Neuronal stem cell (in vitro differentiated cells): ENCODE data around the gene PM20D1.

Source experiments
- DNase-seq: peaks from one replicate; pipeline ENCODE4 v3.0.0-alpha.2; 2013; ENCODE audit warnings: low spot score
- H2AFZ ChIP-seq: one replicate; pipeline ENCODE4 v1.6.1; 2013; ENCODE audit warnings: mild to moderate bottlenecking, low read length, inconsistent platforms
- H2AK5ac ChIP-seq: 2 replicates; pipeline ENCODE4 v1.6.1; 2013; ENCODE audit warnings: low read depth, mild to moderate bottlenecking, inconsistent platforms, low read length, moderate library complexity, mixed read lengths
- H2BK120ac ChIP-seq: 2 replicates; pipeline ENCODE4 v1.6.1; 2013; ENCODE audit warnings: low read depth, mild to moderate bottlenecking, inconsistent platforms, low read length, moderate library complexity, mixed read lengths
- H2BK12ac ChIP-seq: one replicate; pipeline ENCODE4 v1.6.1; 2013; ENCODE audit warnings: low read length, inconsistent platforms
- H2BK15ac ChIP-seq: 2 replicates; pipeline ENCODE4 v1.6.1; 2013; ENCODE audit warnings: mild to moderate bottlenecking, low read length, inconsistent platforms, mixed read lengths
- H2BK5ac ChIP-seq: one replicate; pipeline ENCODE4 v1.6.1; 2013; ENCODE audit warnings: inconsistent platforms, mild to moderate bottlenecking, low read length, moderate library complexity
- H3K14ac ChIP-seq: one replicate; pipeline ENCODE4 v1.6.1; 2013; ENCODE audit warnings: low read length, inconsistent platforms
- H3K18ac ChIP-seq: 2 replicates; pipeline ENCODE4 v1.6.1; 2013; ENCODE audit warnings: low read length, inconsistent platforms
- H3K23ac ChIP-seq: 2 replicates; pipeline ENCODE4 v1.6.1; 2013; ENCODE audit warnings: low read depth, mild to moderate bottlenecking, mixed read lengths, low read length, inconsistent platforms; ENCODE audit not compliant: poor library complexity
- H3K27ac ChIP-seq: replicated peaks from 3 replicates; pipeline ENCODE4 v1.5.1; 2013; ENCODE audit warnings: low read length, inconsistent platforms
- H3K27me3 ChIP-seq, 3 experiments: 2 replicates each; pipeline ENCODE4 v1.6.1; 2013; ENCODE audit warnings: low read length in 3 of 3, mild to moderate bottlenecking in 2 of 3, inconsistent platforms in 1 of 3, low read depth in 1 of 3, mixed read lengths in 1 of 3, moderate library complexity in 1 of 3; ENCODE audit not compliant: control insufficient read depth in 3 of 3, insufficient read depth in 3 of 3
- H3K36me3 ChIP-seq, 2 donors: replicated peaks in 1 of 2; 2 replicates each; pipeline ENCODE4 v1.6.1; 2013; ENCODE audit warnings: low read length in 2 of 2; ENCODE audit not compliant: control insufficient read depth in 2 of 2, insufficient read depth in 2 of 2
- H3K4ac ChIP-seq: 2 replicates; pipeline ENCODE4 v1.6.1; 2013; ENCODE audit warnings: inconsistent platforms, mild to moderate bottlenecking, low read length, moderate library complexity
- H3K4me1 ChIP-seq, 2 donors: 1 replicate in 1 of 2; 2 replicates in 1 of 2; pipeline ENCODE4 v1.6.1; 2013; ENCODE audit warnings: low read length in 2 of 2, low read depth in 1 of 2; ENCODE audit not compliant: control insufficient read depth in 2 of 2, insufficient read depth in 1 of 2
- H3K4me2 ChIP-seq: one replicate; pipeline ENCODE4 v1.6.1; 2013; ENCODE audit warnings: mild to moderate bottlenecking, low read length, inconsistent platforms; ENCODE audit not compliant: insufficient read depth, poor library complexity, severe bottlenecking
- H3K4me3 ChIP-seq, 2 donors: 2 replicates each; pipeline ENCODE4 v1.5.1; 2013; ENCODE audit warnings: low read length in 2 of 2, mild to moderate bottlenecking in 2 of 2, inconsistent platforms in 1 of 2, moderate library complexity in 1 of 2
- H3K79me1 ChIP-seq: one replicate; pipeline ENCODE4 v1.6.1; 2013; ENCODE audit warnings: low read depth, mild to moderate bottlenecking, inconsistent platforms, low read length, moderate library complexity
- H3K9ac ChIP-seq: one replicate; pipeline ENCODE4 v1.6.1; 2013; ENCODE audit warnings: mild to moderate bottlenecking, low read depth, low read length, inconsistent platforms; ENCODE audit not compliant: poor library complexity
- H3K9me3 ChIP-seq, 2 donors: replicated peaks in 1 of 2; 2 replicates each; pipeline versions ENCODE3 to v1.6.1; 2013; ENCODE audit warnings: low read length in 2 of 2, mild to moderate bottlenecking in 2 of 2, inconsistent platforms in 1 of 2, low read depth in 1 of 2, mixed read lengths in 1 of 2, moderate library complexity in 1 of 2; ENCODE audit not compliant: control insufficient read depth in 2 of 2, insufficient read depth in 1 of 2
- H4K8ac ChIP-seq: one replicate; pipeline ENCODE4 v1.6.1; 2013; ENCODE audit warnings: low read depth, mild to moderate bottlenecking, inconsistent platforms, low read length, moderate library complexity
- H4K91ac ChIP-seq: one replicate; pipeline ENCODE4 v1.6.1; 2013; ENCODE audit warnings: low read length, low read depth, mild to moderate bottlenecking, inconsistent platforms; ENCODE audit not compliant: poor library complexity
- WGBS, 2 donors: extraction: QIAGEN DNeasy Blood & Tissue Kit; methylation state at CpG; one replicate each; pipeline ENCODE4 v1.1.7; 2013; ENCODE audit warnings: missing lambda C conversion rate in 2 of 2, mixed read lengths in 1 of 2; ENCODE audit not compliant: insufficient read length in 2 of 2, insufficient replicate concordance in 1 of 2; ENCODE audit errors: extremely low coverage in 2 of 2; 5-methylcytosine and 5-hydroxymethylcytosine counted together

PM20D1 gene

DNA sequence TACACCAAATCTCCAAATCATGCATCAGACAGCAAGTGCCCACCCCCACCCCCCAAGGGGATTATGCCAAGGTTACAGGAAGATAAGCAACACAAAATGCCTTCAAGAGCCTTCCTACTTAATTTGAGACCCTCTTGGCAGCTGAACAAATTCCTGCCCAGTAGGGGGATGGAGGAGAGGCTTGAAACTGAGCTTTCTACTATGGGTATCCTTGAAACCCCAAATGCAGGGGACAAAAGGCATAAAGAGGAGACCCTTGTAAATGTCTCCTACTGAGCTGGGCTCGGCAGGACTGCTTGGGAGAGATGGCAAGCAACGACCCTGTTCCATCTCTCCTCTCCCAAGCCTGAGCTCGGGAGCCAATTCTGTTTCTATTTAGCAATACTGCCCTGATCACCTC lies 40.5 kb downstream of the PM20D1 start:
- Histone ChIP-seq H3K79me1 (peaks cover 4% of the 10 kb centered on the region), H2BK120ac (no peak overlapping the region), H3K4me3 (no peak overlapping the region), H3K27me3 (no peaks in the 10 kb centered on the region), H3K18ac (no peak overlapping the region), H3K36me3 (peaks cover 8 to 42% of the 10 kb centered on the region in 2 donors), H3K9ac (no peak overlapping the region), H3K4me1 (peaks cover 7 to 14% of the 10 kb centered on the region in 2 donors), H4K8ac (no peak overlapping the region), H3K4ac (no peak overlapping the region), H3K23ac (no peak overlapping the region), H2AK5ac (no peak overlapping the region), H2BK12ac (no peak overlapping the region), H4K91ac (no peak overlapping the region), H3K27ac (no peak overlapping the region), H2AFZ (no peak overlapping the region), H2BK15ac (no peak overlapping the region), H2BK5ac (no peak overlapping the region), H3K9me3 (no peaks in the 10 kb centered on the region), H3K4me2 (no peak overlapping the region), H3K14ac (no peak overlapping the region)
- DNase-seq, result no peak
- no CpG with 5 or more reads among the region's 3 CpGs for WGBS, 2 donors

DNA sequence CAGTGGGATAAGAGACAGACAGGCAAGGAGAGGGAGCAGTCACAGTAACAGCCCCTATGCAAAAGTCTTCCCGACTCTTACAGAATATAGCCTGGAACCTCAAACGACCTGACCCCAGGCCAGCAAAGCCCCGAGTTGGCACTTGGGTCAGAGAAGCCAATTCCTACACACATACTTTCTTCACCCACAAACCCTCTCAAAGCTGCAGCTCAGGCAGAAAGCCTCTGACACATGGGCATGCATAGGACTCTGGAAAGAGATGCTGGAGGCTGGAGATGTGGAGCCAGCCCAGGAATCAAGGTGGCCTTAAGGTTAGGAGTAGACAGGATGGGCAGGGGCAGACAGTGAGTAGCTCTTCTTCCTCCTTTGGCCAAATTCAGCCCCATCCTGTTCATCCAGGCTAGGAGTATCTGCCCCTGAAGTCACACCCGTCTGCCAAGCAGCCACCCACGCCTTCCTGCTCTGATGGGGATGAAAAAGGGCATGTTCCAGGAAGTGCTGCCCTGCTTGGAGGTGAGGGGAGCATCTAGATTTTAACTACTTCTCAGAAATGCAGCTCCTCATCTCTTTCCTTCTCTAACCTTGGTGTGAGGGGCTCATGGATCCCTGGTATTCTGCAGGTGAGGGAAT lies 44.7 kb downstream of the PM20D1 start:
- DNase-seq, result no peak
- Histone ChIP-seq H2BK5ac (no peak overlapping the region), H3K23ac (no peak overlapping the region), H3K4me3 (no peak overlapping the region), H4K91ac (no peak overlapping the region), H3K4me1 (peaks cover 0 to 3% of the 10 kb centered on the region in 2 donors), H3K9me3 (no peaks in the 10 kb centered on the region), H3K27me3 (no peaks in the 10 kb centered on the region), H3K4me2 (no peak overlapping the region), H3K27ac (no peak overlapping the region), H2BK12ac (no peak overlapping the region), H4K8ac (no peak overlapping the region), H3K36me3 (peaks cover 7 to 38% of the 10 kb centered on the region in 2 donors), H3K9ac (peak overlapping the region; percentile 32), H3K14ac (no peak overlapping the region), H2AK5ac (no peak overlapping the region), H2BK120ac (no peak overlapping the region), H3K18ac (no peak overlapping the region), H2BK15ac (no peak overlapping the region), H2AFZ (no peak overlapping the region), H3K79me1 (peaks cover 4% of the 10 kb centered on the region), H3K4ac (no peak overlapping the region)
- no CpG with 5 or more reads among the region's 5 CpGs for WGBS, 2 donors

DNA sequence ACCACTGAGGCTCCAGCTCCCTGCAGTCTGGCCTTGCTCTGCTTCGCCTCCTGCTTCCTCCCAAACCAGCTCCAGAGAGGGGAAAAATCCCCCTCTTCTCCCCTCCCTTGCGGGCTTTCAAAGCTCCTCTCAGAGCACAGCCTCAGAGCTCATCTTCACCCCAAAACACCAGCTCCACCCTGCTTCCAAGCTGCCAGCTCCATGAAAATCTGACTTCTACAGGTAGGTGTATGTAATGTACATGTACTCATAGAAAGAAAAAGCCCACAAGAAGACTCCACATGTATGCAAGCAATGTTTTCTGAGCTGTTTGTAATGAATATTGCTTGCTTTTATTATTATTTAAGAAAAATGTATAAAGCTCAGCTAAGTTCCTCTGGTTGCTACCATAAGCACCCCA lies 45.3 kb downstream of the PM20D1 start:
- H3K4me1 ChIP-seq, result peaks cover 0 to 2% of the 10 kb centered on the region in 2 donors
- H2BK15ac ChIP-seq, result no peak overlapping the region
- DNase-seq, result no peak
- H3K4me2 ChIP-seq, result no peak overlapping the region
- H2BK5ac ChIP-seq, result no peak overlapping the region
- no peak overlapping the region for H4K91ac ChIP-seq
- H3K9me3 ChIP-seq, result no peaks in the 10 kb centered on the region
- H2BK120ac ChIP-seq, result no peak overlapping the region
- H3K18ac ChIP-seq, result no peak overlapping the region
- H2AFZ ChIP-seq, result no peak overlapping the region
- no peak overlapping the region for H3K14ac ChIP-seq
- no peaks in the 10 kb centered on the region for H3K79me1 ChIP-seq
- no peaks in the 10 kb centered on the region for H3K27me3 ChIP-seq
- peaks cover 3 to 38% of the 10 kb centered on the region in 2 donors for H3K36me3 ChIP-seq
- H3K23ac ChIP-seq, result no peak overlapping the region
- no peak overlapping the region for H2AK5ac ChIP-seq
- no peak overlapping the region for H2BK12ac ChIP-seq
- no peak overlapping the region for H3K4me3 ChIP-seq
- no peak overlapping the region for H3K4ac ChIP-seq
- H3K9ac ChIP-seq, result no peak overlapping the region
- WGBS, 2 donors, result no CpG with 5 or more reads among the region's 2 CpGs
- no peak overlapping the region for H4K8ac ChIP-seq
- H3K27ac ChIP-seq, result no peak overlapping the region

DNA sequence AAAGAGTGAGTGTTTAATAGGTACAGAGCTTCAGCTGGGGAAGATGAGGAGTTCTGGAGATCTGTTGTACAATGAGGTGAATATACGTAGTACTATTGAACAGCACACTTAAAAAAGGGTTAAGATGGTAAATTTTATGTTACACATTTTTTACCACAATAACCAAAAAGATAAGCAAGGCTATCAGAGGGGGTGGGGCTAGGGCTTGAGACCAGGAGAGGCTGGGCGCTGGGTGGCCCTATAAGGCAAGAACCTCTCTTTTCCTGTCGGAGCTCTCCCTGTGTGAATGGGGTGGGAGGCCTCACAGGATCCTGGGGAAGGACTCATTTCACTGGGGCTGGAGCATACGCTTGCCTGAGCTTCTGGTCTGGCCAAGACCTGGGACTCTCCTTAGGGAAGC lies 45.9 kb downstream of the PM20D1 start:
- H3K9ac ChIP-seq, result no peak overlapping the region
- no peak overlapping the region for H3K4ac ChIP-seq
- no peaks in the 10 kb centered on the region for H3K79me1 ChIP-seq
- H4K91ac ChIP-seq, result no peak overlapping the region
- H3K36me3 ChIP-seq, result peaks cover 5 to 39% of the 10 kb centered on the region in 2 donors
- peak overlapping the region; percentile 34 for H2AK5ac ChIP-seq
- H3K14ac ChIP-seq, result no peak overlapping the region
- no CpG with 5 or more reads among the region's 4 CpGs for WGBS, 2 donors
- H3K27me3 ChIP-seq, result no peaks in the 10 kb centered on the region
- H2BK5ac ChIP-seq, result no peak overlapping the region
- H2BK120ac ChIP-seq, result no peak overlapping the region
- H2BK15ac ChIP-seq, result no peak overlapping the region
- H3K4me3 ChIP-seq, result no peak overlapping the region
- no peak overlapping the region for H3K18ac ChIP-seq
- no peak overlapping the region for H2BK12ac ChIP-seq
- H2AFZ ChIP-seq, result no peak overlapping the region
- peaks cover 0 to 2% of the 10 kb centered on the region in 2 donors for H3K4me1 ChIP-seq
- DNase-seq, result no peak
- no peak overlapping the region for H3K4me2 ChIP-seq
- no peak overlapping the region for H4K8ac ChIP-seq
- no peaks in the 10 kb centered on the region for H3K9me3 ChIP-seq
- H3K27ac ChIP-seq, result no peak overlapping the region
- H3K23ac ChIP-seq, result no peak overlapping the region
